Activated T-cell treated with anti-CD3 and anti-CD28 coated beads, Interleukin-2, amount 50 U/mL, for 72 hours (primary cell): ENCODE data around the gene PCBP3. TPM values are rescaled to one million over a fixed set of nuclear protein-coding genes. Genes with fewer than 3 reads are reported as not detected.

Source experiments
- ATAC-seq, 2 donors: fragments of 150-1000 bp; cut with Tn5 transposase; replicated peaks in 1 of 2; 2 replicates each; pipeline ENCODE4 v1.10.0; 2021; ENCODE audit warnings: moderate library complexity in 2 of 2, mild to moderate bottlenecking in 1 of 2
- DNase-seq, 2 donors: peaks; one replicate each; pipeline ENCODE4 v3.0.0; 2021 to 2022; ENCODE audit warnings: mixed read lengths in 1 of 2
- H3K27ac Mint-ChIP-seq: one replicate; pipeline ENCODE4 v1.8.0; 2022; ENCODE audit warnings: mild to moderate bottlenecking, moderate library complexity, mixed read lengths
- H3K27me3 Mint-ChIP-seq: one replicate; pipeline ENCODE4 v1.8.0; 2022; ENCODE audit warnings: low read depth, mixed read lengths
- H3K36me3 Mint-ChIP-seq, 2 donors: one replicate each; pipeline ENCODE4 v1.8.0; 2022; ENCODE audit warnings: mixed read lengths in 2 of 2, mild to moderate bottlenecking in 1 of 2; ENCODE audit not compliant: insufficient read depth in 2 of 2
- H3K4me1 Mint-ChIP-seq: one replicate; pipeline ENCODE4 v1.8.0; 2022; ENCODE audit warnings: low read depth, mixed read lengths
- H3K4me3 Mint-ChIP-seq, 2 donors: one replicate each; pipeline ENCODE4 v1.8.0; 2022; ENCODE audit warnings: mild to moderate bottlenecking in 2 of 2, mixed read lengths in 2 of 2, moderate library complexity in 2 of 2
- H3K9me3 Mint-ChIP-seq, 2 donors: one replicate each; pipeline ENCODE4 v1.8.0; 2022; ENCODE audit warnings: mixed read lengths in 2 of 2
- total RNA-seq, 2 donors: library from RNA; stranded (reverse); gene quantifications; one replicate each; pipeline ENCODE4 v1.2.3, GENCODE V29; 2022

PCBP3 gene
- total RNA-seq, 2 donors from 2014 or later = 20.2 to 24.1 TPM

GRCh38 chr21:45768740-45769048, 125.2 kb downstream of the PCBP3 start:
- DNase-seq (peak; percentile 38 to 41), ATAC-seq (peak in 1 of 2 donors; percentile 3)
- Mint-ChIP-seq H3K4me1 (peaks cover 70% of the 10 kb centered on the region), H3K9me3 (peaks cover 3 to 8% of the 10 kb centered on the region in 2 donors), H3K27me3 (no peaks in the 10 kb centered on the region), H3K4me3 (peak overlapping the region; percentile 59 to 75), H3K27ac (peak overlapping the region; percentile 89), H3K36me3 (peaks cover 0 to 12% of the 10 kb centered on the region in 2 donors)

GRCh38 chr21:45769294-45769693, 125.8 kb downstream of the PCBP3 start:
- H3K4me1 Mint-ChIP-seq = peaks cover 70% of the 10 kb centered on the region
- no peaks in the 10 kb centered on the region for H3K27me3 Mint-ChIP-seq
- H3K27ac Mint-ChIP-seq = peak overlapping the region; percentile 63
- peak overlapping the region; percentile 59 to 75 for H3K4me3 Mint-ChIP-seq
- peaks cover 3 to 8% of the 10 kb centered on the region in 2 donors for H3K9me3 Mint-ChIP-seq
- DNase-seq (no peak), ATAC-seq (peak in 1 of 2 donors; percentile 1)
- H3K36me3 Mint-ChIP-seq = peaks cover 1 to 14% of the 10 kb centered on the region in 2 donors

GRCh38 chr21:45769896-45770295, 126.4 kb downstream of the PCBP3 start:
- no peak for ATAC-seq
- peaks cover 6 to 14% of the 10 kb centered on the region in 2 donors for H3K36me3 Mint-ChIP-seq

GRCh38 chr21:45772180-45772579, 128.7 kb downstream of the PCBP3 start:
- no peak for DNase-seq
- Mint-ChIP-seq H3K27me3 (no peaks in the 10 kb centered on the region), H3K4me3 (no peak overlapping the region), H3K36me3 (peaks cover 12 to 26% of the 10 kb centered on the region in 2 donors), H3K4me1 (peaks cover 43% of the 10 kb centered on the region), H3K9me3 (peaks cover 12 to 16% of the 10 kb centered on the region in 2 donors), H3K27ac (no peak overlapping the region)
- no peak for ATAC-seq

More at GRCh38 chr21:45769896-45770295, 126.4 kb downstream of the PCBP3 start:
- DNase-seq = no peak
- H3K27me3 Mint-ChIP-seq = no peaks in the 10 kb centered on the region
- peaks cover 65% of the 10 kb centered on the region for H3K4me1 Mint-ChIP-seq
- peak overlapping the region; percentile 63 for H3K27ac Mint-ChIP-seq
- peaks cover 5 to 8% of the 10 kb centered on the region in 2 donors for H3K9me3 Mint-ChIP-seq
- H3K4me3 Mint-ChIP-seq = peak overlapping the region; percentile 59 to 75

GRCh38 chr21:45774291-45774690, 130.8 kb downstream of the PCBP3 start:
- no peak overlapping the region for H3K27ac Mint-ChIP-seq
- H3K36me3 Mint-ChIP-seq = peaks cover 20 to 39% of the 10 kb centered on the region in 2 donors
- no peaks in the 10 kb centered on the region for H3K27me3 Mint-ChIP-seq

GRCh38 chr21:45776971-45777370, 133.4 kb downstream of the PCBP3 start:
- ATAC-seq (no peak), DNase-seq (no peak)
- Mint-ChIP-seq H3K36me3 (peaks cover 20 to 39% of the 10 kb centered on the region in 2 donors), H3K9me3 (peaks cover 13 to 24% of the 10 kb centered on the region in 2 donors), H3K4me3 (no peak overlapping the region), H3K27me3 (no peaks in the 10 kb centered on the region), H3K27ac (no peak overlapping the region), H3K4me1 (no peaks in the 10 kb centered on the region)

More at GRCh38 chr21:45774291-45774690, 130.8 kb downstream of the PCBP3 start:
- H3K4me3 Mint-ChIP-seq = no peak overlapping the region
- ATAC-seq (no peak), DNase-seq (no peak)
- peaks cover 22% of the 10 kb centered on the region for H3K4me1 Mint-ChIP-seq
- peaks cover 13 to 24% of the 10 kb centered on the region in 2 donors for H3K9me3 Mint-ChIP-seq

GRCh38 chr21:45778686-45779085, 135.2 kb downstream of the PCBP3 start:
- Mint-ChIP-seq H3K36me3 (peaks cover 20 to 27% of the 10 kb centered on the region in 2 donors), H3K9me3 (peaks cover 5 to 21% of the 10 kb centered on the region in 2 donors), H3K27me3 (no peaks in the 10 kb centered on the region), H3K4me3 (no peak overlapping the region), H3K27ac (no peak overlapping the region), H3K4me1 (no peaks in the 10 kb centered on the region)
- DNase-seq = no peak
- no peak for ATAC-seq

GRCh38 chr21:45779226-45779625, 135.7 kb downstream of the PCBP3 start:
- Mint-ChIP-seq H3K9me3 (peaks cover 5 to 21% of the 10 kb centered on the region in 2 donors), H3K4me3 (no peak overlapping the region), H3K27ac (no peak overlapping the region), H3K36me3 (peaks cover 18 to 25% of the 10 kb centered on the region in 2 donors), H3K4me1 (no peaks in the 10 kb centered on the region), H3K27me3 (no peaks in the 10 kb centered on the region)
- ATAC-seq = no peak
- no peak for DNase-seq

GRCh38 chr21:45780647-45781046, 137.1 kb downstream of the PCBP3 start:
- ATAC-seq (no peak), DNase-seq (no peak)
- Mint-ChIP-seq H3K4me1 (no peaks in the 10 kb centered on the region), H3K36me3 (peaks cover 13 to 25% of the 10 kb centered on the region in 2 donors), H3K4me3 (no peak overlapping the region), H3K27me3 (no peaks in the 10 kb centered on the region), H3K9me3 (peaks cover 5 to 18% of the 10 kb centered on the region in 2 donors), H3K27ac (no peak overlapping the region)

GRCh38 chr21:45781741-45782140, 138.2 kb downstream of the PCBP3 start:
- H3K4me1 Mint-ChIP-seq = no peaks in the 10 kb centered on the region
- no peaks in the 10 kb centered on the region for H3K27me3 Mint-ChIP-seq
- DNase-seq (no peak), ATAC-seq (peak in 1 of 2 donors; percentile 45)
- H3K9me3 Mint-ChIP-seq = peaks cover 5 to 12% of the 10 kb centered on the region in 2 donors
- peaks cover 11 to 17% of the 10 kb centered on the region in 2 donors for H3K36me3 Mint-ChIP-seq
- no peak overlapping the region for H3K27ac Mint-ChIP-seq
- no peak overlapping the region for H3K4me3 Mint-ChIP-seq

- ATAC-seq = no peak
- no peak overlapping the region for H3K4me3 Mint-ChIP-seq
- no peak for DNase-seq
- peaks cover 9% of the 10 kb centered on the region for H3K4me1 Mint-ChIP-seq
- no peaks in the 10 kb centered on the region for H3K36me3 Mint-ChIP-seq
- H3K27ac Mint-ChIP-seq = no peak overlapping the region
- H3K9me3 Mint-ChIP-seq = no peaks in the 10 kb centered on the region
- H3K27me3 Mint-ChIP-seq = no peaks in the 10 kb centered on the region
Observed at GRCh38 chr21:45786660-45787059, 143.1 kb downstream of the PCBP3 start.

GRCh38 chr21:45787371-45787770, 143.8 kb downstream of the PCBP3 start:
- no peaks in the 10 kb centered on the region for H3K9me3 Mint-ChIP-seq
- peaks cover 9% of the 10 kb centered on the region for H3K4me1 Mint-ChIP-seq
- no peak for ATAC-seq
- H3K36me3 Mint-ChIP-seq = no peaks in the 10 kb centered on the region
- H3K4me3 Mint-ChIP-seq = no peak overlapping the region
- no peaks in the 10 kb centered on the region for H3K27me3 Mint-ChIP-seq
- DNase-seq = no peak
- H3K27ac Mint-ChIP-seq = no peak overlapping the region

GRCh38 chr21:45788198-45788597, 144.7 kb downstream of the PCBP3 start:
- DNase-seq (no peak), ATAC-seq (no peak)
- H3K9me3 Mint-ChIP-seq = no peaks in the 10 kb centered on the region
- H3K4me3 Mint-ChIP-seq = no peak overlapping the region
- no peaks in the 10 kb centered on the region for H3K36me3 Mint-ChIP-seq
- H3K27ac Mint-ChIP-seq = no peak overlapping the region
- peaks cover 9% of the 10 kb centered on the region for H3K4me1 Mint-ChIP-seq
- H3K27me3 Mint-ChIP-seq = no peaks in the 10 kb centered on the region
